AG08396 (cell line): ENCODE data around the gene F5.
A peak's percentile ranks its signal among the peaks of the same experiment; 100 is the strongest.
"Not testable (repeated sequence)": the region's sequence is repeated elsewhere in the genome, so short reads cannot be mapped to it uniquely, and the experiment has no call there.

ENCODE experiments used
- DNase-seq: peaks from one replicate; pipeline ENCODE4 v3.0.0; 2012; ENCODE audit warnings: low spot score, mixed read lengths

F5 gene

GRCh38 chr1:169508432-169509338, 77.6 kb downstream of the F5 start:
- no peak for DNase-seq

GRCh38 chr1:169507413-169507812, 78.9 kb downstream of the F5 start:
- DNase-seq, result no peak

GRCh38 chr1:169503601-169504000, 82.7 kb downstream of the F5 start:
- DNase-seq, result not testable (repeated sequence)

GRCh38 chr1:169499807-169500206, 86.5 kb downstream of the F5 start:
- DNase-seq, result no peak

GRCh38 chr1:169497317-169497716, 89.0 kb downstream of the F5 start:
- DNase-seq, result no peak

- no peak for DNase-seq
Measured at GRCh38 chr1:169495916-169496315, 90.4 kb downstream of the F5 start.

GRCh38 chr1:169495046-169495775, 91.1 kb downstream of the F5 start:
- DNase-seq, result no peak

GRCh38 chr1:169494343-169494742, 91.9 kb downstream of the F5 start:
- DNase-seq, result no peak

GRCh38 chr1:169493251-169493650, 93.0 kb downstream of the F5 start:
- DNase-seq, result no peak

- DNase-seq, result no peak
Measured at GRCh38 chr1:169491845-169492281, 94.4 kb downstream of the F5 start.

- no peak for DNase-seq
Measured at GRCh38 chr1:169488157-169488556, 98.1 kb downstream of the F5 start.

- DNase-seq, result no peak
Measured at GRCh38 chr1:169487561-169487960, 98.7 kb downstream of the F5 start.

GRCh38 chr1:169487133-169487532, 99.1 kb downstream of the F5 start:
- no peak for DNase-seq

- peak; percentile 36 for DNase-seq
Measured at GRCh38 chr1:169486281-169487051, 99.8 kb downstream of the F5 start.

GRCh38 chr1:169485431-169486280, 100.6 kb downstream of the F5 start, which contains the start of gene SLC19A2:
Gene SLC19A2, minus strand, starts transcription at chr1:169485944. Its CDS starts 178 bp downstream, at chr1:169485766.
- DNase-seq, result peak; percentile 97

GRCh38 chr1:169484683-169485430, 101.4 kb downstream of the F5 start:
- peak; percentile 57 for DNase-seq

GRCh38 chr1:169484101-169484500, 102.2 kb downstream of the F5 start:
- DNase-seq, result no peak

GRCh38 chr1:169483500-169483966, 102.7 kb downstream of the F5 start:
- peak; percentile 55 for DNase-seq

GRCh38 chr1:169479363-169480066, 106.8 kb downstream of the F5 start:
- DNase-seq, result no peak
